IPS-18c (cell line): Measurements from ENCODE around the gene IRF3.
A peak's percentile ranks its signal among the peaks of the same experiment; 100 is the strongest.
"Not testable (repeated sequence)": the region's sequence is repeated elsewhere in the genome, so short reads cannot be mapped to it uniquely, and the experiment has no call there.

ENCODE experiments used
- H3K4me3 ChIP-seq: 2 replicates; pipeline ENCODE4 v1.7.0; 2013; ENCODE audit warnings: low read depth, mild to moderate bottlenecking, low read length, moderate library complexity; ENCODE audit not compliant: insufficient read depth
- H3K9me3 ChIP-seq: one replicate; pipeline ENCODE4 v1.6.1; 2013; ENCODE audit warnings: mild to moderate bottlenecking, low read length, moderate library complexity; ENCODE audit not compliant: control insufficient read depth, insufficient read depth

Gene IRF3

DNA sequence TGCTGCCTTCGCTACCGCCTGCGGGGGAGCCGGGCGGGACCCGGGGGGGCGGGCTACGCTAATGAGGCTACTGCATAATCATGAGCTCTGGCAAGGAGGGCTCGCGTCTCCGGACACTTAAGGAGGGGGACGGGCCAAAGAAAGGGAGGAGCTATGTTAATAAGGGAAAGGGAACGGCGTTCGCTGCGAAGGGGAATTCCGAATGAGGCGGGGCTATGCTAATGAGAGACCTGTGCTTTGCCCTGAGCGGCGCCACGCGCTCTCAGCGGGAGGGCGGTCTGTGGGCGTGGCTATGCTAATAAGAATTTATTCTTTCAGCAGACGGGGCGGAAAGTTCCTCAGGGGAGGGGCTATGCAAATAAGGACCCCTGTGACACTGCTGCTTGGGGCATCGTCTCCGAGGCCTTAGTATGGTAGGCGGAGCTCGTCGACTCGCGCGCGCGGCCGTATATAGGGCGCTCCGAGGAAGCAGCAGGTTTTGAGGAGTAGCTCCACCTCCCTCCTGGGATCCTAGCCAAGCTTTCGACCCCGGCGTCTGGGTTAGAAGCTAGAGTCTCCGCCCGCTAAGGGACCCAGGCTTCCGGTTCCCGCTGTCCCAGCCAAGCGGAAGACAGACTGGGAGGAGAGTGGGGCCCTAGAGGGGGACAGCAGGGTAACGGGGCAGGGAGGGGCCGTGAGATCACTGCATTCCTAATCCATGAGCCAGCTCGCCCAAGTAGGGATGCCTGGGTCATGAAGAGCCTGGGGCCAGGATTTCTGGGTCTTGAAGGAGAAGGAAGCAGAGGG is 25.4 kb downstream of the IRF3 start, which contains the start of gene RRAS:
Gene RRAS (minus strand): TSS at position 31 of the 786 bp plus-strand sequence. CDS start 45 bp downstream, outside the sequence.
- H3K4me3 ChIP-seq: peak within 1 kb of the TSS; percentile 58
- no peaks in the 10 kb centered on the region for H3K9me3 ChIP-seq

DNA sequence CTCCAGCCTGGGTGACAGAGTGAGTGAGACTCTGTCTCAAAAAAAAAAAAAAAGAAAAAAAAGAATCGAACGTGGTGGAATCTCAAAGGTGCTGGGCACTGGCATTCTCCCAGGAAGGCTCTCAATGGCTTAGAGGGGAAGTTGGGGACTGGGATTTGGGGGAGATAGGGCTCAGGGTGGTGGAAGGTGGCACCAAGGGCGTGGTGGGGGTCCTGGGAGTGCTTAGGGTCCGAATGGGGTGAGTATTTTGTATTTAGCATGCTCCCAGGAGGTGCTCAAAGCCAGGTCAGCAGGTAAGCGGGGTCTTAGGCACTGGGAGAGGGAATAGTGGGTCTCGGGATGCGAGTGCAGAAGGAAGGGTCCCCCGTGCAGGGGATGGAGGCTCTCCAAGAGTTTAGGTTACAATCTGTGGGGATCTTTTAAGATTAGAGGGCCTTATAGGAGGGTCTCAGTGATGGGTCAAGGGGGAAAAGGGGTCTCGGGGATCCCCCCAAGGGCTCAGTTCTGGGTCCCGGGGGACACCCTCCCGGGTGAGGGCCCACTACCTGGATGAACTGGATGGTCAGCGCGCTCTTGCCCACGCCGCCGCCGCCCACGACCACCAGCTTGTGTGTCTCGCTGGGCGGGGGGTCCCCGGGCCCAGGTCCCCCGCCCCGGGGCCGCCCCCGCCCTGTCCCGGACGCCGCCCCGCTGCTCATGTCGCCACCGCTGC is 26.1 kb downstream of the IRF3 start:
- Histone ChIP-seq H3K9me3 (no peaks in the 10 kb centered on the region), H3K4me3 (peak overlapping the region; percentile 44)

DNA sequence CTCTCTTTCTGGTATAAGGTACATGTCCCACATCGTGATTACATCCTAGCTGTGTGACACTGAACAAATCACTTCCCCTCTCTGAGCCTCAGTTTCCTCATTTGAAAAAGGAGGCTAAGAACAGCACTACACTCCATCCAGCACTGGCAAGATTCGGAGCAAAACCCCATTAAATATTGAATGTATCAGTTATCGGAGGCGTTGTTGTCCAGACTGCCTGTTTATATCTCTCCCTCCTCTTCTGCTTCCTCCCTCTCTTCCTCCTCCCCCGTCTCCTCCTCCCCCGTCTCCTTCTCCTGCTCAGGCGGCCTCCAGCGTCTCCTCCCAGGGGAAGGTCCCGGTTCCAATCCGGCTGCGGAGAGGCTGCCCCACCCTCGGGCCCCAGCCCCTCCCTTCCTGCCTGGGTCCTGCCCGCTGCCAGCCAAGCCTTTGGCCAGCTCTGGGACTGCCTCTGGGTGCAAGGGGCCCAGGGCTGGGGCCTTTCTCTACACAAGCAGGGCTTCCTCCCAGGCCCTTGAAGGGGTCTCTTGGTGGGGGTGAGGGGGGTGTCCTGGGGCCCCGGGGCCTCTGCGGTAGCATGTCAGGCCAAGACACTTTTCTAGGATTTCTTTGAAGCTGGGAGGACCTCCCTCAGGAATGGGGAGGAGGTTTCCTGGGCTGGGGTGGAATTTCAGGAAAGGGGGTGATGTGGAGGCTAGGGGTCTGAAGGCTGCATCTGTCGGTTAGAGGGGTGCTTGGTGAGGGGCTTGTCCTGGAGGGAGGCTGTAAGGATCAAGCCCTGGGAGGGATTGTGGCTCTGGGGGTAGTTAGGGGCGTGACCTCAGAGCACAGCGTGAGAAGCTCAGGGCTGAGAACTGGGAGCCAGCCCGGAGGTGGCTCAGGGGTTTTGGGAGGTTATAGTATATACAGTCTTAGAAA is 27.6 kb downstream of the IRF3 start:
- no peaks in the 10 kb centered on the region for H3K9me3 ChIP-seq
- peak overlapping the region; percentile 36 for H3K4me3 ChIP-seq

DNA sequence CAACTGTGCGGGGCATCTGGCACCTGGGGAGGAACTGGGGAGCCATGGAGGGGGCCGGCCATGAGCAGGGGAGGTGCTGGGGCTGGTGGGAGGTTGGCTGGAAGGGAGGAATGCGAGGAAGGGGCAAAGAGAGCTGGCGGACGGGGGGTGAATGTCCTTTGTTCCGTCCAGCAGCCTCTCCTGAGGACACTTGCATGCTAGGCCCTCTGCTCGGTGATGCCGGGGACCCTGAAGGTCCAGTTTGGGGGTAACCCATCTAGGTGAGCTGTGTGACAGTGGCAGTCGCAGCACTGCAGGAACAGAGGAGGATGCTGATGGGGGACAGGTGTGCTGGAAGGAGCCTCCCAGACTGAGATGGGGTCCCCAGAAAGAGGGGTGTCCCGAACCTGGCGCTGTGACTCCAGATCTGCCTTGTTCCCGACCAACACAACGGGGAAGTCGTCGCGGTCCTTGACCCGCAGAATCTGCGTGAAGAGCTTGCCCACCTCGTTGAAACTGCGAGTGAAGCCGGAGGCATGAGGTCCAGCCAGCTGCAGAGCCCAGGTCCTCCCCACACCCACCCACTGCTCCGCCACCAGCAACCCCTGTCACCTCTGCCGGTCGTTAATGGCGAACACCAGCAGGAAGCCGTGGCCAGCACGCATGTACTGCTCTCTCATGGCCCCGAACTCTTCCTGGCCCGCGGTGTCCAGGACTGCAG is 29.3 kb downstream of the IRF3 start:
- no peak overlapping the region for H3K4me3 ChIP-seq
- no peaks in the 10 kb centered on the region for H3K9me3 ChIP-seq

DNA sequence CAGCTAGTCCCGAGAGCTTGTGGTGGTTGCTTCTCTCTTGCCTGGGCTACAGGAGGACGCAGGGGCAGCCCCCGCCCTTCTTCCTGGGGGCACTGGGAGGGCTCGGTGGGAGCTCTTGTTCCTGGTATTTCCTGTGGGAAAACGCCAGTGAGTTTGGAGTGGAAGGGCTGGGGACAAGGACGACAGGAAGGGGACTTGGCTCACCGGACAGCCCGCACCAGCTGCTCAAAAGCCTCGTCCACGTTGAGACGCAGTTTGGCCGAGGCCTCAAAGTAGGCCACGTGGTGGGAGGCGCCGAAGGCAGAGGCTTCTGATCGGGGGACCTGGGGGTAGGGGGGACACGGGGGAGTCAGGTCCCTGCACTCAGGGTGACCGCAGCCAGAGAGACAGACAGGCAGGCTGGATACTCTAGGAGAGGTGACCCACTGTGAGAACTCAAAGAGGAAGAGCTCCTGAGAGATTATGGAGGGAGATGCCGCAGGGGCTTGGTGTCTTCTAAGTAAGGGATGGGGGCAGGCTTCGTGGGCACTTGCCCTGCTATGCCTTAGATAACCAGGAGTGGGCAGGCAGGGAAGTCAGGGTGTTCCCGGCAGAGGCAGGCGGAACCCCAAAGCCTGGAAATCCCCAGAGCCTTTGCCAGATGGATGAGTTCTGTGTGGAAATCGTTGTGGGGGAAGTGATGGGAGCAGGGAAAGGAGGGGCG is 30.0 kb downstream of the IRF3 start:
- H3K9me3 ChIP-seq: no peaks in the 10 kb centered on the region
- no peak overlapping the region for H3K4me3 ChIP-seq

DNA sequence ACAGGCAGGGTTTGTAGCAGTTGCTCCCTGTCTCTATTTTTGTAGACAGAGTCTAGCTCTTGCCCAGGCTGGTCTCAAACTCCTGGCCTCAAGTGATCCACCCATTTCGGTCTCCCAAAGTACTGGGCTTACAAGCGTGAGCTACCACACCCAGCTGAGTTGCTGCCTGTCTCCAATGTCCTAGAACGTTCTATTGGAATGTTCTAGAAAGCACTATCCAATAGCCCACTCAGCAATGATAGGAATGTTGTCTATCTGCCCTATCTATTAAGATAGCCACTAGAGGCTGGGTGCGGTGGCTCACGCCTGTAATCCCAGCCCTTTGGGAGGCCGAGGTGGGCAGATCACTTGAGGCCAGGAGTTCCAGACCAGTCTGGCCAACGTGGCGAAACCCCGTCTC is 32.4 kb downstream of the IRF3 start:
- not testable (repeated sequence) for H3K9me3 ChIP-seq, H3K4me3 ChIP-seq

DNA sequence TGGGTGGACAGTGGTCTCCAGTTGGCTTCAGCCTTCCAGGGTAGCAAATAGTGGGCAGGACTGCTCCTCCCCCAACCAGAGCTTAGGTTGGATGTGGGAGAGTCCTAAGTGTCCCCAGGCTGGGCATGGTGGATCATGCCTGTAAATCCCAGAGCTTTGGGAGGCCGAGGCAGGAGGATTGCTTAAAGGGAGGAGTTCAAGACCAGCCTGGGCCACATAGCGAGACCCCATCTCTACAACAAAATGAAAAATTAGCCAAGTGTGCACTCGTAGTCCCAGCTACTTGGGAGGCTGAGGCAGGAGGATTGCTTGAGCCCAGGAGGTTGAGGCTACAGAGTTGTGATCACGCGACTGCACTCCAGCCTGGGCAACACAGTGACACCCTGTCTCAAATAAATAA is 33.1 kb downstream of the IRF3 start:
- Histone ChIP-seq H3K9me3 (no peaks in the 10 kb centered on the region), H3K4me3 (no peak overlapping the region)

DNA sequence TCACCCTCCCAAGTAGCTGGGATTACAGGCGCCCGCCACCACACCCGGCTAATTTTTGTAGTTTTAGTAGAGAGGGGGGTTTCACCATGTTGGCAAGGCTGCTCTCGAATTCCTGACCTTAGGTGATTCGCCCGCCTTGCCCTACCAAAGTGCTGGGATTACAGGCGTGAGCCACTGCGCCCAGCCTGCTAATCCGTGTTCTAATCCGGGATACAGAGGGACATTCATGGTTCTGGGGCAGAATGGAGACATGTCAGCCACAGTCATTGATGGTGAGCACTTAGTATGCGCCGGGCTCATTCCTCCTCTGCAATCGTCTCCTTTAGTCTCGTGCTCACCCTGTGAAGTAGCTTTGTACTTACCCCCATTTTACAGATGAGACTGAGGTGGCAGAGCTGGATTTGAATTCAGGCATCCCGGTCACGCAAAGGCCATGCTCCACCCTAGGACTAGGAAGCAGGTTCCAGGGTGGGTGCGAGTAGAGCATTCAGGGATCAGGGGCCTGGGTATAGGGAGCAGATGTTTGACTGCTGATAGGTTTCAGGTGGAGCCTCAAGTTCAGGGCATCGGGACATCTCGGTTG is 34.0 kb downstream of the IRF3 start:
- Histone ChIP-seq H3K4me3 (no peak overlapping the region), H3K9me3 (no peaks in the 10 kb centered on the region)

DNA sequence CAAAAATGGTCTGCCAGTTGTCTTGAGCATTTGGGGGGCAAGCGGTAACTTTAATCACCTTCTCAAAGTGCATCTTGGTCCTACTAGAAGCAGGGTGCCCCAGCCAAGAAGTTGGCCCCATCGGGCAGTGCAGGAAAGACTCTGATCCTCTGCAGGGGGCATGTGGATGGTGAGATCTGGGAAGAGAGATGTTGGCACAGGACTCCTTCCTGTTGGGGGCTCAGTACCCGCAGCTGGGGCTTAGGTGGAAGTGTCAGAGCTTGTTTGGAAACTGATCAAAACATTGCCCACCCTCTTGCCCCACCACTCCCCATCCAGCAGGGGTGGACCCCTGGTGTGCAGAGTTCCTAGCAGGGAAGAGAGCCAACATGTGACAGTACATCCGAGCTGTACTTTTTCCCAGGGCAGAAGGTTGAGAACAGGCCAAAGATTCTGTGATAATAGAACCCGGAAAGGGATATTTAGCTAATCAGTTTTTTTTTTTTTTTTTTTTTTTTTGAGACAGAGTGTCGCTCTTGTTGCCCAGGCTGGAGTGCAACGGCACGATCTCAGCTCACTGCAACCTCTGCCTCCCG is 34.6 kb downstream of the IRF3 start:
- Histone ChIP-seq H3K4me3 (no peak overlapping the region), H3K9me3 (no peaks in the 10 kb centered on the region)

DNA sequence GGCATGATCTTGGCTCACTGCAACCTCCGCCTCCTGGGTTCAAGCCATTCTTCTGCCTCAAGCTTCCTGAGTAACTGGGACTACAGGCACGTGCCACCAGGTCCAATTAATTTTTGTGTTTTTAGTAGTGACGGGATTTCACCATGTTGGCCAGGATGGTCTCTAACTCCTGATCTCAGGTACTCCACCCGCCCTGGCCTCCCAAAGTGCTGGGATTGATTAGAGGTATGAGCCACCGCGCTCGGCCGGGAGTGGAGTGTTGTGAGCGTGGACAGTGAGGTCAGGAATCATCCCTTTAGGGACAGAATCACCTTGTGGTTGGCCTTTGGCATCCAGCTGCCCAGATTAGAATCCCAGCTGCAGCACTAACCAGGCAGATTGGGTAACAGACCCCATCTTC is 36.0 kb downstream of the IRF3 start:
- Histone ChIP-seq H3K9me3 (no peaks in the 10 kb centered on the region), H3K4me3 (no peak overlapping the region)

DNA sequence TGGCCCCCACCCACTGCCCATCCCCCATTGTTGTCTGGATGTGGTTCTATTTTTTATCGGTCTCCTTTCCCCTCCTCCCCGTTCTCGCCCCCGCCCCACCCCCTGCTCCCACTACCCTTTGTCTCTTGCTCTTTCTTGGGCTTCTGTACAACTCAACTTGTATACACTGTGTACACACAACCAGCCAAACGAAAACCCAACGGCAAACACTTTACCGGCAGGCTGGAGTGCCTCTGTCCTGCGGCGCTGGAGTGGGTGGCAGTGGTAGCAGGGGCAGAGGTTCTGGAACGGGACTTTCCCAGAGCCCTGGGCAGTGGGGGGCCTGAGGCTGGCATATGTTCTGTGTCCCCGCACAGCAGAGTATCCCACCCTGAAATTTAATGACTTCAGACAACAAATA is 39.4 kb downstream of the IRF3 start:
- Histone ChIP-seq H3K9me3 (no peaks in the 10 kb centered on the region), H3K4me3 (no peak overlapping the region)

DNA sequence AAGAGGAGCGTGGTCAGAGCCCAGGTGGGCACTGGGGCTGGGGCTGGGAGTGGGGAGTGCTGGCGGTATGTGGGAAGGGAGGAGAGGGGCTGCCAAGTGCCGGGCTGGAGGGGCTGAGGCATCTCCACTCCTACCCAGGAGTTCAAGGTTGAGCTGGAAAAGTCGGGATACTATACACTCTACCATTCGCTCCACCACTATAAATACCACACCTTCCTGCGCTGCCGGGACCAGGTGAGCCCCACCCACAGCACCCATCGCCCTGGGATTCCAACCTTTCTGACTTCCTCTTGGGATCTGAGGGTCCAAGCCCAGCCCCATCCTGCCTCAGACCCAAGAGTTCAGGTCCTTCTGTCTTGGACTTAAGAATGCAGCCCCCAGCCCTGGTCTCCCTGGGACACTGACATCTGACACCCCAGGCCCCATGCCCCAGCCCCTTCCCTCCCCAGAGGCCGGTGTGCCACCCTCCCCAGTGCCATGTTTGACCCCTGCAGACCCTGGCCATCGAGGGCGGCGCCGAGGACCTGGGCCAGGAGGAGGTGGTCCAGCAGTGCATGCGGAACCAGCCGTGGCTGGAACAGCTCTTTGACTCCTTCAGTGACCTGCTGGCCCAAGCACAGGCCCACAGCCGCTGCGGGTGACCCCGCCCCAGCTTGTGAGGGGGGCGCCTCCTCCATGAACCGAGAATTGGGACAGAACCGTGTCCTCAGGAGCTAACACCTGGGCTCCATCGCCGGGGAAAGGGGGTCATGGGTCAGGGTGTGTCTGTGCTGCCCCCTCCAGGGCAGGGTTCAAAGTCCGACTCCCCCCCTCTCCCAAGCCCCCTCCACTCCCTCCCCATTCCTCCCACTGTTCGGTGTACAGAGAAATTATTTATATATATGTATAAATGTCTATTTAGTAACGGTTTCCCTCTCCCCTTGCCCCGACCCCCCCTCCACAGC is 40.4 kb downstream of the IRF3 start:
- no peak overlapping the region for H3K4me3 ChIP-seq
- H3K9me3 ChIP-seq: no peaks in the 10 kb centered on the region

DNA sequence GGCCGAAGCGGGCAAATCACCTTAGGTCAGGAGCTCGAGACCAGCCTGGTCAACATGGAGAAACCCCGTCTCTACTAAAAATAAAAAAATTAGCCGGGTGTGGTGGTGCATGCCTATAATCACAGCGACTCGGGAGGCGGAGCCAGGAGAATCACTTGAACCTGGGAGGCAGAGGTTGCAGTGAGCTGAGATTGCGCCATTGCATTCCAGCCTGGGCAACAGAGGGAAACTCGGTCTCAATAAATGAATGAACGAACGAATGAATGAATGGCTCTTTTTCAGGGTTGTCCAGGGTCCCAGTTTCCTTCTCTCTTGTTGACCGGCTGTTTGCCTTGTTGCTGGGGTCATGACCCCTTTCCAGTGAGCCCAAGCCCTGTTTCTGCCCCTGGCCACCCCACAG is 47.8 kb downstream of the IRF3 start:
- H3K4me3 ChIP-seq, H3K9me3 ChIP-seq: not testable (repeated sequence)

DNA sequence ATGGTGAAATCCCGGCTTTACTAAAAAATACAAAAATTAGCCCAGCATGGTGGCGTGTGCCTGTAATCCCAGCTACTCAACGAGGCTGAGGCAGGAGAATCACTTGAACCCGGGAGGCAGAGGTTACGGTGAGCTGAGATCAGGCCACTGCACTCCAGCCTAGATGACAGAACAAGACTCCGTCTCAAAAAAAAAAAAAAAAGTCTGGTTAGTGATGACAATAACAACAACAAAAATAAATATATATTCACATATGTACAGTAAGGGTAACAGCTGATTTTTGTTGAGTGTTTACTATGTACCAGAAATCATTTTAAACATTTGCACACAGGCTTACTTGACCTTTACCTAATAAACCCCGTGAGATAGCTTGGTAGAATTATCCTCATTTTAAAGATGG is 48.7 kb downstream of the IRF3 start:
- H3K4me3 ChIP-seq: no peak overlapping the region
- H3K9me3 ChIP-seq: no peaks in the 10 kb centered on the region

DNA sequence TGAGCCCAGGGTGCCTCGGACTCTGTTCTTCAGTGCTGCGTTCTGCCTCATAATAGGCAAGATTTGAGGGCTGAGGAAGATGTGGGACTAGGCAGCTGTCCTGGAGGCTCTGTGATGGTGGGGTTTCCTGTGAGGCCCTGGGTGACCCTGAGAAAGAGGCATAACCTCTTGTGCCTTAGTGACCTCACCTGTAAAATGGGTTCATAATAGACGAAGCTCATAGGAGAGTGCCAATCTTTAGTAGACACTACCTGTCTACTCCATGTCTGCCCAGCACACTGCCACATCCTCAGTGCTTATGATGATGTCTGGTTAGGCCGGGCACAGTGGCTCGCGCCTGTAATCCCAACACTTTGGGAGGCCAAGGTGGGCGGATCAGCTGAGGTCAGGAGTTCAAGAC is 49.1 kb downstream of the IRF3 start:
- no peak overlapping the region for H3K4me3 ChIP-seq
- no peaks in the 10 kb centered on the region for H3K9me3 ChIP-seq
